Adipose tissue (tissue), 3 donors: ENCODE results near the gene IFI6. TPM values are rescaled to one million over a fixed set of nuclear protein-coding genes. Genes with fewer than 3 reads are reported as not detected.

ENCODE experiments used
- H3K27ac ChIP-seq: one replicate; pipeline ENCODE4 v1.5.1; 2013; ENCODE audit warnings: low read depth, low read length
- WGBS, 3 donors: extraction: QIAGEN DNeasy Blood & Tissue Kit; methylation state at CpG; one replicate each; pipeline ENCODE4 v1.1.7; 2013; 5-methylcytosine and 5-hydroxymethylcytosine counted together
- polyA plus RNA-seq, 3 donors: library from polyadenylated mRNA; stranded (reverse); fragments of 200-250 nt; gene quantifications; one replicate each; pipeline ENCODE4 v1.2.3, GENCODE V29; 2013
- donor health status: healthy with polysubstance abuse.
- donor health status: Bipolar disorder and iron deficiency.
- donor health status: healthy.

The IFI6 gene
- polyA plus RNA-seq, 3 donors, result 46.7 to 115 (median 52.2) TPM

GRCh38 chr1:27618341-27619082, 53.5 kb downstream of the IFI6 start:
- 58 to 77% (median 59%) methylated on average over 14 of the region's 14 CpGs for WGBS, 3 donors
- H3K27ac ChIP-seq, result no peak overlapping the region

- no peak overlapping the region for H3K27ac ChIP-seq
- 88 to 91% (median 91%) methylated on average over 2 of the region's 2 CpGs for WGBS, 3 donors
Observed at GRCh38 chr1:27617420-27617819, 54.6 kb downstream of the IFI6 start.

GRCh38 chr1:27616441-27616840, 55.6 kb downstream of the IFI6 start:
- 92 to 100% (median 97%) methylated on average over 2 of the region's 2 CpGs for WGBS, 3 donors
- H3K27ac ChIP-seq, result no peak overlapping the region

Other genes starting within 250 kb of the IFI6 start
- gene WASF2, start 182.0 kb downstream of the IFI6 start, polyA plus RNA-seq, result 10 to 100 TPM; 29.9 to 51.7 (median 41.3) TPM
- gene AHDC1, start 68.0 kb downstream of the IFI6 start, polyA plus RNA-seq, result 10 to 100 TPM in 1 of 3 donors, 1 to 10 TPM in 2; 8.6 to 12.6 (median 9.0) TPM
- 10 to 100 TPM in 2 of 3 donors, 1 to 10 TPM in 1; 4.2 to 39.8 (median 33.9) TPM for gene FGR, start 37.0 kb downstream of the IFI6 start, polyA plus RNA-seq
- 1 to 10 TPM; 3.3 to 5.4 (median 4.3) TPM for gene FAM76A, start 53.8 kb upstream of the IFI6 start, polyA plus RNA-seq
- gene STX12, start 101.0 kb upstream of the IFI6 start, polyA plus RNA-seq, result 10 to 100 TPM; 14.5 to 52.0 (median 47.5) TPM
- 10 to 100 TPM; 12.3 to 27.6 (median 26.9) TPM for gene PPP1R8, start 158.6 kb upstream of the IFI6 start, polyA plus RNA-seq
- gene THEMIS2, start 200.4 kb upstream of the IFI6 start, polyA plus RNA-seq, result 10 to 100 TPM in 2 of 3 donors, 1 to 10 TPM in 1; 4.8 to 38.9 (median 26.1) TPM
- 10 to 100 TPM; 17.3 to 39.1 (median 22.7) TPM for gene RPA2, start 242.4 kb upstream of the IFI6 start, polyA plus RNA-seq